UCSD-AML1 (cell line): Measurements from ENCODE around the gene INSIG1.

Experiments
- DNase-seq: peaks from one replicate; lab custom pipeline; 2025; ENCODE audit not compliant: unreplicated experiment; lab: John Stamatoyannopoulos, UW

The INSIG1 gene

DNA sequence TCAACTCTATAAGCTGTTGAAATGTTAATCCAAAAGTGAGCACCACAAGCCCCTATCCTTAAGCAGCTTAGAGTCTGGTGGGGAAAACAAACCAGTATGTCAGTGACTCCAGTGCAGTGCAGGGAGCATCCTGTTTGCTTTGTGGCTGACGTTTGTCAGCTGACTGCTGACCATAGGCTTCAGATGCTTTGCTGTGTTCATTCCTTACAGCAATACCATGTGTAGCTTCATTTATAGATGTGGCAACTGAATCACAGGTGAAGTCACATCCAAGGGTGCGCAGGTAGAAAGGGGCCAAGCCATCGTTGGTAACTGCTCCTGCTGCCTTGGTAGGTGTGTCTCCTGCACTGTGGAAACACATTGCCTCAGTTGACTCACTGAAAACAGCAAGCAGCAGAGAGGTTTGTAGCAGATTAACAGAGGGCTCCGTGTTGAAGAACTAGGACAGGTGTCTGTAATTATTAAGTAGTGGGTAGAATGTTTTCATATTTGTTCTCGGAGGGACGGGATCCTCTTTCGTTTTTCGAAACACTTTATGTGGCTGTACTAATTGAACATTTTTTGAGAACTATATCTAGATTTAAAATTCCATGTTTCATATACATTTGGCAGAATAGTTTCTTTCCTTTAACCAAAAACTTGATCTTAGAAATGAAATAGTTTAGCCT is 2.0 kb downstream of the INSIG1 start:
- DNase-seq: no peak

DNA sequence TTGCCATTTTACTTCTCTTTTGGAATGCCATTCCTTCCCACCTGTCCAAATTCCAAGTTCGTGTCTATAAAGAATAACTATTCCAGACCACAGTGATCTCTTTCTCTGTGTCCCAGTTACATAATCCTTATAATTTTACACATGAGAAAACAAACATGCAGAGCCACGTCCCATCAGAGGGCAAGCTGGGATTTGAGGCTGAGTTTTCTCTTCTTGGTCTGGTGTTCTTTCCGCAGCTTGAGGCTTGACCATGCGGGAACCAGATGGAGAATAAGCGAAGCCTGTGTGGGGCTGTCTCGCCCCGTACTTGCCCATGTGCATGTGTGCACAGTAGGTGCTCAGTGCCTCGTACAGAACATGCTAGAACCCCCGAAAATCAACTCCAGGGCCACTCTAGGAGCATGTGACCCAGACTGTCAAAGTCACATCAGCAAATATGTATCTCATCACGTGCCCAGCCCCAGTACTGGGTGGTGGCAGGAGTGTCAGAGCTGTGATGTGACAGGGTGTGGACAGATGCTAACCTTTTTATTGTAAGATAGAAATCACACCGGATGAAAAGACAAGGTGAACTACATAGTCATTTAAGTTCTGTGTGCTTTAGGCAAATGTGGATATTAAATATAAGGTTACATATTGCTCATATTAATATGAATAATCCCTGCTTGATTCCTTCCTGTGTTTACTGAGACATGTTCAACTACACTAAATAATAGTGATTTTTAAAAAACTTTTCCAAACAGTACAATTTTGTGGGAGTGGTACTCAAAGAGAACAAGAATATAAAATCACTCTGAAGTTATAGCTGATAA is 3.2 kb downstream of the INSIG1 start:
- no peak for DNase-seq

GRCh38 chr7:155303039-155303593 is 5.4 kb downstream of the INSIG1 start:
- no peak for DNase-seq

- no peak for DNase-seq
These were observed 6.2 kb downstream of the INSIG1 start for GRCh38 chr7:155303897-155304296.

GRCh38 chr7:155305231-155305904 is 7.7 kb downstream of the INSIG1 start:
- DNase-seq: no peak

GRCh38 chr7:155306673-155307470 is 9.2 kb downstream of the INSIG1 start:
- no peak for DNase-seq

GRCh38 chr7:155308330-155309020 is 10.8 kb downstream of the INSIG1 start:
- DNase-seq: no peak

DNA sequence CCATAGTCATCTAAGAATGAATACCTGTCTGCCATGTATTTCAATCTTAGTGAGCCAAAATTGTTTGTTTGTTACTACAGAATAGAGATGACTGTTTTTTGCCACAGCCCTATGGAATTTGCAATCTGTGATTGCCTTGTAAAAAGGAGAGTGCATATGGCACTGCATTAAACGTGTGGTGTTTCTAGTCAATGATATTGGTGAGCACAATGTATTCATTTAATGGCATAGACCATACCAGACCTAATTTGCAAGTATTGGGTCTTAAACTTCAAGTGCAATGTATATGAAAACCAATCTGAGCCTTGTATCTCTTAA is 11.3 kb downstream of the INSIG1 start:
- DNase-seq: no peak

DNA sequence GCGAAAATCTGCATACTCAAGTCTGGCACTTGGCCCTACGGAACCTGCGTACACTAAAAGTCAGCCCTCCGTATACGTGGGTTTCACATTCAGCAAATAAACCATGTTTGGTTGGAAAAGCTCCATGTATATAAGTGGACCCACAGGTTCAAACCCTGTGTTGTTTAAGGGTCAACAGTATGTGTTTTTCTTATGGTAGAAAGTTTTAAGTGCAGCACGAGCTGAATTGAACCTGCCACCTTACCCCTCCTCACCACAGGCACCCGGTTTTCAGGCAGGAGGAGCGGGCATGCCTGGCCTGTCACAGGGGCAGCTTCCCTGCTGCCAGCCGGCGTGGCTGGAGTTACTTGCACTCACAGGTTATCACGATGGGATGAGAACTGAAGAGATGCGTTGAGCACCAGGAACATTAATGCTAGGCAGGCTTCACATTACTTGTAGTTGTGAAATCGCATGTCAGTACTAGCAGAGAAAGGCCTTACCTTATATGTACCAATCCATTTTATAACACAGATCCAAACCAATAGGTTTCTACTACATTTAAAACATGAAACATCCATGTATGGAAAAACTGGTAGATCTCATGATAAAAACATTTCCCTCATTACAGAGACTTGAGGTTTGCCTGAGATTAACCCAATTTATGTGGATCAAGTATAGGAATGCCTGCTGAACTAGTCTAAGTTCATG is 12.9 kb downstream of the INSIG1 start:
- no peak for DNase-seq

- DNase-seq: no peak
These were observed 14.3 kb downstream of the INSIG1 start for GRCh38 chr7:155311826-155312537.

- no peak for DNase-seq
These were observed 15.0 kb downstream of the INSIG1 start for GRCh38 chr7:155312633-155313032.

DNA sequence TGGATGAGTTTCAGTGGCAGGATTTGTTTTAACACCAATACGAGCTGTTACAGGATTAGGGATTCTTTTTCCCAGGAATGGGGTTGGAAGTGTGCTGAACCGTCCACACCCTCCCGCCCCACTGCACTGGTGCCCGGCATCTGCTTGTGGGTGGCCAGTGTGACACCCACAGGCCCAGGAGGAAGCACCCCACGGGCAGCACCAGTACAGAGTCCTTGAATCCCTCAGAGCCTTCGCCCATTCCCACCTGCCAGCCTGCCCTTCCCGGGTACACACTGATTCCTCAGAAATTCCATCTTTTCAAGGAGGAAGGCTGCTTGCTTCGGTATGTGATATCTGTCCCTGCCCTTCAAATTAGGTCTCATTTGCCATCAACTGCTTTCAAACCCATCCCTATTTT is 15.4 kb downstream of the INSIG1 start:
- no peak for DNase-seq

- DNase-seq: no peak
These were observed 18.3 kb downstream of the INSIG1 start for GRCh38 chr7:155315977-155316376.

- no peak for DNase-seq
These were observed 18.9 kb downstream of the INSIG1 start for GRCh38 chr7:155316427-155317113.

GRCh38 chr7:155317114-155317434 is 19.4 kb downstream of the INSIG1 start:
- DNase-seq: no peak

- DNase-seq: no peak
These were observed 20.6 kb downstream of the INSIG1 start for GRCh38 chr7:155318245-155318644.

- DNase-seq: no peak
These were observed 24.9 kb downstream of the INSIG1 start for GRCh38 chr7:155322530-155322929.

DNA sequence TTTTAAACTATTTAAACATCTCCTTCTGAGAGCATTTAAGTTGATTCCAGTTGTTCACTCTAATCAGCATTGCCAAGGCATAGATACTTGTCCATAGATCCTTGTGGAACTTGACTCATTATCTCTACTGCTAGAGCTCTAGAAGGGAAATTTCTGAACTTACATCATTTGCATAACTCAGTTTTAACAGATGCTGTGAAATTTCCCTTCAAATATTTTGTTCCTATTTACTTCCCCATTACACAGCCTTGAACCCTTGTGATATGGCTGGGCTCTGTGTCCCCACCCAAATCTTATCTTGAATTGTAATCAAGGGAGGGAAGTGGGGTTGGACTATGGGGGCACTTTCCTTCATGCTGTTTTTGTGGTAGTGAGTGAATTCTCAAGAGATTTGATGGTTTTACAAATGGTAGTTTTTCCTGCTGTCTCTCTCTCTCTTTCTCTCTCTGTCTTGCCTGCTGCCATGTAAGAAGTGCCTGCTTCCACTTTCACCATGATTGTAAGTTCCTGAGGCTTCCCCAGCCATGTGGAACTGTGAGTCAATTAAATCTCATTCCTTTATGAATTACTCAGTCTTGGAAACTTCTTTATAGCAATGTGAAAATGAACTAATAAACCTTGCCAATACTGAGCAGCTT is 25.4 kb downstream of the INSIG1 start:
- DNase-seq: no peak
